GM18861 (cell line): ENCODE data around the gene PRSS1.
"Not testable (repeated sequence)": the region's sequence is repeated elsewhere in the genome, so short reads cannot be mapped to it uniquely, and the experiment has no call there.

Experiments
- ATAC-seq: cut with Tn5 transposase; IDR thresholded peaks from one replicate; pipeline ENCODE4 v1.9.1; 2021; ENCODE audit not compliant: unreplicated experiment

The PRSS1 gene

DNA sequence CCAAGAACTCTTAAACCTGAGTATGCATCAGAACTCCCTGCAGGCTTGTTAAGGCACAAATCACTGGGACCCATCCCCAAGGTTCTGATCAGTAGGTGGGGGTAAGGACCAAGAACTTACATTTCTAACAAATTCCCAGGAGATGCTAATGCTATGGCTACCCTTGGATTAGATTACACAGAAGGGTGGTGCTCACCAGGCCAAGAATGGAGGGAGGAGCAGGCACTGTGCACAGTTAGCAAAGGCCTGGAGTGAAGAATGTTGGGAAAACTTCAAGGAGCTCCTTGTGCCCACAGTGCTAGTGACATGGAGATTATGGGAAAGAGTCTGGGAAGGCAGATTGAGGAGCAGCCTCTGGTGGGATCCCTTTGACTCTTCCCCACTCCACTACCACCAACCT is 23.4 kb downstream of the PRSS1 start:
- no peak for ATAC-seq

DNA sequence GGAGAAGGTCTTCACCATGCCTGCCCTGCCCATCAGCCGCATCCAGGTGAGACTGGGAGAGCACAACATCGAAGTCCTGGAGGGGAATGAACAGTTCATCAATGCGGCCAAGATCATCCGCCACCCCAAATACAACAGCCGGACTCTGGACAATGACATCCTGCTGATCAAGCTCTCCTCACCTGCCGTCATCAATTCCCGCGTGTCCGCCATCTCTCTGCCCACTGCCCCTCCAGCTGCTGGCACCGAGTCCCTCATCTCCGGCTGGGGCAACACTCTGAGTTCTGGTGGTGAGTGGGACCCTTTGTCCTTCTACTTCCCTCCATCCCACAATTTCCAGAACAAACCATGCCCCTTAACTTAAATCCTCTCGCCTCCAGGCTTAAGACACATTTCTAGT is 24.0 kb downstream of the PRSS1 start:
- ATAC-seq = no peak

DNA sequence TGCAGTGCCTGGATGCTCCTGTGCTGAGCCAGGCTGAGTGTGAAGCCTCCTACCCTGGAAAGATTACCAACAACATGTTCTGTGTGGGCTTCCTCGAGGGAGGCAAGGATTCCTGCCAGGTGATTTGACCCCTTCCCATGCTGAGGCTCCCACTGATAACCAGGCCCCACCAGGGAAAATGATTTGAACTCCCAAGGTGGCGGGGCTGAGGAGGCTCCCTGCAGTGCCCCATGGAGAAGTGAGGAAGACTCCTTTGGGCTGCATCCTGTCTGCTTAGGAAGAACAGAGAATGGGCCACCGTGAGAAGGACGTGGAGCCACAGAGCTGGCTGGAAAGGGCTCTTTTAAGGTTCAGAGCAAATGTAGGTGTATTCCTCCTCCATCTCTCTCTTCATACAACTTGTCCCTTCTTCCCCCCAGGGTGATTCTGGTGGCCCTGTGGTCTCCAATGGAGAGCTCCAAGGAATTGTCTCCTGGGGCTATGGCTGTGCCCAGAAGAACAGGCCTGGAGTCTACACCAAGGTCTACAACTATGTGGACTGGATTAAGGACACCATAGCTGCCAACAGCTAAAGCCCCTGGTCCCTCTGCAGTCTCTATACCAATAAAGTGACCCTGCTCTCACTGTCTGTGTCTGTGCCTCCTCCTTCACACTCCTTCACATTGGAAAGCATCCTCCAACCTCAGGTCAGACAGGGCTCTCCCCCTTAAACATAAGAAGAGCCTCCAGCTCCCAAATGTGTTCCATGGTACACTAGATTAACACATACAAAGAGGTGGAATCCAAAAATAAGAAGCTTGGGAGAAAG is 24.9 kb downstream of the PRSS1 start:
- ATAC-seq = no peak

GRCh38 chr7:142774826-142775225 is 25.6 kb downstream of the PRSS1 start:
- ATAC-seq = no peak

DNA sequence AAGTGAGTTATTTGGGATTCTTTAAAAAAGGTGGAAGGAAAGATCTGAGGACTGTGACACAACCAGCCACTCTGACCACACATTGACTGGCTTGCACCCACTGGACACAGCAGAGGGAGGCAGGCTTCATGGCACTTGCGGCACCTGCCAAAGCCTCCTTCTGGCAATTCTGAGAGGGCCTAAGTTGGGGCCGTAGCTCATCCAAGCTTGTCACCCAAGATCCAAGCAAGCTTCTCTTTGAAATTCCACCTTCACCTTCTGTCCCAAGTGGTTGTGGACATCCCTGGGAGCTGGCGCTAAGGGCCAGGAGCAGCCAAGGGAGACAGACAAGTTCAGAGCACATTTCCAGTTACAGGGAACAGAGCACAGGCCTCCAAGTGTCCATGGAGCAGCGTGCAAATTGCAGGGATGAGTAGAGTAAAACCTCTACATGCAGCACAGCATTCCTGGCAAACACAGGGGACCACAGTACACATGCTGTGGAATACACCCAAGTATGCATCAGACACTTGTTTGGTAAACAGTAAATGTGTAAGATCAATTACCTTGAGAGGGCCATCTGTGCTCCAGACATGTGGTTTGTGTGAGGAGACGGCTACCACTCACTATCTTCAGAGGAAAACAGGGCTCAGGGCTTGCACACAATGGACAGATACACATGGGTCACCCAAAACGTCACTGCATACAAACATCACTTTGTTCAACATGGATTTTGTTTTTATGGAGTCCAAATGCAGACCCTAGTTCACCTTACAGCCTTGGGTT is 26.3 kb downstream of the PRSS1 start:
- ATAC-seq = not testable (repeated sequence)

DNA sequence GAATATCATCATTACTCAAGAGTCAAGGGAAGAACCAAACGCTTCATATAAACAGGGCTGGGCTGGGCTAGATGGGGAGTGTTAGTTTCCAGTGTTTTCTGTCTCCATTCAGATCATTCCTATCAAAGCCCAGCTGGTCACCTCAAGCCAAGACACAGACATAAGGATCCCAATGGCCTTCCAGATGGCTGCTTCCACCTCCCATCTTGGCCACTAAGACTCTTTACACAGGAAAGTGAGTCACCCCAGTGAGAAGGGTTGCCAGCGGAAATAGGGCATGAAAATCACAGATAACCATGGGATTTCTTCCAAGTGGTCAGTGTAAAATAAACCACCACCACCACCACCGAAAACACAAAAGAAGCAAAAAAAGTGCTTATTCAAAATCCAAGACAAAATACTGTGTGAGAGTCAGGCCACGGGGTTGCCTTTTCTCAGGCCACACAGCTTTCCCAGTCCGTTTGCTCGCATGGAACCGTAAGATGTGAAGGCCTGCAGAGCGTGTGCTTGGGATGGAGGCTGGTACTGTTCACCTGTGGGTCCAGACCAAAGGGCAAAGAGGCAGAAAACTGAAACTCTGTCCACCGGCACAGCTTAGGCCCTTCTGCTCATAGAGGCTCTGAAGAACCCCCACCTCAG is 27.1 kb downstream of the PRSS1 start:
- no peak for ATAC-seq

DNA sequence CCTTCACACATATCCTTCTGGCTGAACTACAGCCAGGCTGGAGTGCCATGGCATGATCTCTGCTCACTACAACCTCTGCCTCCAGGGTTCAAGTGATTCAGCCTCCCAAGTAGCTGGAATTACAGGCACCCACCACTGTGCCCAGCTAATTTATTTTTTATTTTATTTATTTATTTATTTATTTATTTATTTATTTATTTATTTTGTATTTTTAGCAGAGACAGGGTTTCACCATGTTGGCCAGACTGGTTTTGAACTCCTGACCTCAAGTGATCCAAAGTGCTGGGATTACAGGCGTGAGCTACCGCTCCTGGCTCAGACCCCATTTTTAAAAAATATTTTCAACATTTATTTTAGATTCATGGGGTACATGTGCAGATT is 27.6 kb downstream of the PRSS1 start:
- not testable (repeated sequence) for ATAC-seq

GRCh38 chr7:142777318-142777717 is 28.0 kb downstream of the PRSS1 start:
- ATAC-seq = no peak

- ATAC-seq = peak; percentile 79
Measured at GRCh38 chr7:142782922-142783900, 33.9 kb downstream of the PRSS1 start.

GRCh38 chr7:142784096-142784495 is 34.8 kb downstream of the PRSS1 start:
- ATAC-seq = no peak

DNA sequence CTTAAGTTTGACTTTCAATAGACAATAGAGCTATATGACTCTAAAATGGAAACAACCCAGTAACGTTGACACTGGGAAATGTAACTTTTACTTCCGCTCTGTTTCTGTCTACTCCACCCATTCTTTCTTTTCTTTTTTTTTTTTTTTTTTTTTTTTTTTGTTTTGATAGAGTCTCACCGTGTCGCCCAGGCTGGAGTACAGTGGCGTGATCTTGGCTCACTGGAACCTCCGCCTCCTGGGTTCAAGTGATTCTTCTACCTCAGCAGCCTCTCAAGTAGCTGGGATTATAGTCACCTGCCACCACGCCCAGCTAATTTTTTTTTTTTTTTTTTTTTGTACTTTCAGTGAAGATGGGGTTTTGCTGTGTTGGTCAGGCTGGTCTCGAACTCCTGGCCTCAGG is 35.4 kb downstream of the PRSS1 start:
- ATAC-seq = no peak

DNA sequence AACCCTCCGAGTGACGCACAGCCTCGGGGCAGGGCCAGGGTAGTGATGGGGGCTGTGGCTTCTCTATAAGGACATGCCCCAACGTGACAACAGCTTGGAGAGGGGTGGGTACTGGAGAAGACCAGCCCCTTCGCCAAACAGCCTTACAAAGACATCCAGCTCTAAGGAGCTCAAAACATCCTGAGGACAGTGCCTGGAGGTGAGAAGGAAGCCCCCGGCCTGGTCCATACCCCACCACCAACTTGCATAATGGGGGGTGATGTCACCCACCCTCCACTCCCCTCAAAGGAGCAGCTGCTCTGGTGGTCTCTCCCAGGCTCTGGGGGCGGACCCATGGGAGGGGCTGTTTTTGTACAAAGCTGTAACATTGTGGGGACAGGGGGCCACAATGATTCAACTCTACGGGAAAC is 36.6 kb downstream of the PRSS1 start:
- no peak for ATAC-seq

DNA sequence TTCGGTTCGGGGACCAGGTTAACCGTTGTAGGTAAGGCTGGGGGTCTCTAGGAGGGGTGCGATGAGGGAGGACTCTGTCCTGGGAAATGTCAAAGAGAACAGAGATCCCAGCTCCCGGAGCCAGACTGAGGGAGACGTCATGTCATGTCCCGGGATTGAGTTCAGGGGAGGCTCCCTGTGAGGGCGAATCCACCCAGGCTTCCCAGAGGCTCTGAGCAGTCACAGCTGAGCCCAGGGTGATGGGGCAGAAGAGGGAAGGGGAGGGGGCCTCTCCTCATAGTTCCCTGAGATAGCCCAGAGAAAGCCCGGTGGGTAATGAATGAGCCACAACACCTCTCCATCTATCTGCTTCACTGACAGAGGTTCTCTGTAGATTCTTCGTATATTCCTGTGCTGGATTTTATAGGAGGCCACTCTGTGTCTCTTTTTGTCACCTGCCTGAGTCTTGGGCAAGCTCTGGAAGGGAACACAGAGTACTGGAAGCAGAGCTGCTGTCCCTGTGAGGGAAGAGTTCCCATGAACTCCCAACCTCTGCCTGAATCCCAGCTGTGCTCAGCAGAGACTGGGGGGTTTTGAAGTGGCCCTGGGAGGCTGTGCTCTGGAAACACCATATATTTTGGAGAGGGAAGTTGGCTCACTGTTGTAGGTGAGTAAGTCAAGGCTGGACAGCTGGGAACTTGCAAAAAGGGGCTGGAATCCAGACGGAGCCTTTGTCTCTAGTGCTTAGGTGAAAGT is 37.9 kb downstream of the PRSS1 start:
- ATAC-seq = no peak

DNA sequence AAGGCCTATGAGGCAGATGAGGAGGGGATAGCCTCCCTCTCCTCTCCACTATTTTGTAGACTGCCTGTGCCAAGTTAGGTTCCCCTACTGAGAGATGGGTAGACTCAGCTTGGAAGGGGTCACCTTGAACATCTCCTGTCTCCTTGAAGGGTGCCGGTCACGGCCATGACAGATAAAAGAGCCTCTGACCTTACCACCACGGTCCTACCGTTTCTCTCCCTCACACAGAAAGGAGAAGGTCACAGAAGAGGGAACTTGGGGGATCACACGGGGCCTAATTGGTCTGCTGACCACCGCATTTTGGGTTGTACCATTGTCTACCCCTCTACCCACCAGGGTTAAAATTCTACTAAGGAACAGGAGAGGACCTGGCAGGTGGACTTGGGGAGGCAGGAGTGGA is 38.5 kb downstream of the PRSS1 start:
- no peak for ATAC-seq

GRCh38 chr7:142788303-142789289 is 39.3 kb downstream of the PRSS1 start:
- no peak for ATAC-seq

- no peak for ATAC-seq
Measured at GRCh38 chr7:142789441-142789840, 40.2 kb downstream of the PRSS1 start.

- no peak for ATAC-seq
Measured at GRCh38 chr7:142790056-142790455, 40.8 kb downstream of the PRSS1 start.

GRCh38 chr7:142790555-142790954 is 41.3 kb downstream of the PRSS1 start:
- ATAC-seq = no peak

DNA sequence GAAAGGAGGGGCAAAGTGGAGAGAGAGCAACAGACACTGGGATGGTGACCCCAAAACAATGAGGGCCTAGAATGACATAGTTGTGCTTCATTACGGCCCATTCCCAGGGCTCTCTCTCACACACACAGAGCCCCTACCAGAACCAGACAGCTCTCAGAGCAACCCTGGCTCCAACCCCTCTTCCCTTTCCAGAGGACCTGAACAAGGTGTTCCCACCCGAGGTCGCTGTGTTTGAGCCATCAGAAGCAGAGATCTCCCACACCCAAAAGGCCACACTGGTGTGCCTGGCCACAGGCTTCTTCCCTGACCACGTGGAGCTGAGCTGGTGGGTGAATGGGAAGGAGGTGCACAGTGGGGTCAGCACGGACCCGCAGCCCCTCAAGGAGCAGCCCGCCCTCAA is 42.2 kb downstream of the PRSS1 start:
- ATAC-seq = no peak
